Kidney (tissue), 14 donors: ENCODE results near the gene RBM3. TPM values are rescaled to one million over a fixed set of nuclear protein-coding genes. Genes with fewer than 3 reads are reported as not detected.
A peak's percentile ranks its signal among the peaks of the same experiment; 100 is the strongest.

Experiments
- DNase-seq, 5 donors: peaks; one replicate each; pipeline ENCODE4 v3.0.0-alpha.2; 2013 to 2020
- FAIRE-seq: peaks from 2 replicates; lab custom pipeline; 2012; peaks lifted over from hg19 to GRCh38; lab: Jason Lieb, UNC
- H3K27ac ChIP-seq, 2 donors: one replicate each; pipeline ENCODE4 v1.7.0; 2013; ENCODE audit warnings: low read depth in 2 of 2, low read length in 2 of 2, inconsistent platforms in 1 of 2
- H3K27me3 ChIP-seq: one replicate; pipeline ENCODE4 v1.7.1; 2013; ENCODE audit warnings: low read length, inconsistent platforms; ENCODE audit not compliant: control insufficient read depth, insufficient read depth
- H3K36me3 ChIP-seq, 3 donors: one replicate each; pipeline versions ENCODE4 v1.7.0 to v1.7.1; 2013; ENCODE audit warnings: low read length in 3 of 3, control low read depth in 1 of 3, inconsistent platforms in 1 of 3; ENCODE audit not compliant: insufficient read depth in 3 of 3, control insufficient read depth in 2 of 3
- H3K4me1 ChIP-seq, 3 donors: one replicate each; pipeline versions ENCODE4 v1.7.0 to v1.7.1; 2013; ENCODE audit warnings: low read length in 3 of 3, inconsistent platforms in 1 of 3, low read depth in 1 of 3; ENCODE audit not compliant: control insufficient read depth in 2 of 3, insufficient read depth in 2 of 3
- H3K4me3 ChIP-seq, 3 donors: one replicate each; pipeline versions ENCODE4 v1.7.0 to v1.8.1; 2013; ENCODE audit warnings: low read length in 3 of 3, control low read depth in 1 of 3, inconsistent platforms in 1 of 3
- H3K9ac ChIP-seq, 3 donors: one replicate each; pipeline versions ENCODE4 v1.7.0 to v1.7.1; 2013; ENCODE audit warnings: low read length in 3 of 3, control low read depth in 1 of 3, inconsistent platforms in 1 of 3
- H3K9me3 ChIP-seq, 3 donors: one replicate each; pipeline versions ENCODE4 v1.7.0 to v1.7.1; 2013; ENCODE audit warnings: low read length in 3 of 3, control low read depth in 1 of 3, inconsistent platforms in 1 of 3; ENCODE audit not compliant: control insufficient read depth in 2 of 3, insufficient read depth in 1 of 3
- CTCF ChIP-seq: IDR thresholded peaks from 3 replicates; pipeline ENCODE4 v1.5.1; 2012; ENCODE audit warnings: mild to moderate bottlenecking, moderate library complexity, borderline replicate concordance; ENCODE audit not compliant: insufficient read depth; ENCODE audit errors: extremely low read depth
- intact Hi-C: fragments of 100-400 bp; cut with DNase I; formaldehyde crosslinking; loops from one replicate; pipeline ENCODE4 v1.11.1; 2022
- polyA plus RNA-seq: library from polyadenylated mRNA; stranded (reverse); fragments of 350-450 nt; fragmentation: Illumina TruSeq; extraction: RNeasy Lipid Tissue Mini Kit (QIAGEN cat#74804); gene quantifications from one replicate; pipeline ENCODE4 v1.2.3, GENCODE V29; 2014; ENCODE audit warnings: low read depth, low replicate concordance; ENCODE audit not compliant: insufficient read depth
- total RNA-seq: library from RNA; stranded (reverse); fragmentation: NEBNext Ultra II Directional; extraction: Animal tissue kit (Norgen Biotek cat#: 25700); gene quantifications from one replicate; pipeline ENCODE4 v1.2.1, GENCODE V29; 2021
- donor health status: control.
- donor health status: control.
- donor health status: control.
- donor health status: control.
- donor health status: control.
- donor health status: DM: yes; HTN: yes; CAD: no.
- donor health status: Normal renal cell carcinoma (clear cell type).

Gene RBM3
- total and polyA plus RNA-seq, 2 donors from 2014 or later = 86.9 to 265 TPM

- Histone ChIP-seq H3K4me1 (no peaks in the 10 kb centered on the region), H3K9ac (no peak overlapping the region), H3K36me3 (no peaks in the 10 kb centered on the region), H3K9me3 (no peaks in the 10 kb centered on the region), H3K4me3 (peak overlapping the region in 1 of 3 donors; percentile 24), H3K27ac (peak overlapping the region in 1 of 2 donors; percentile 65), H3K27me3 (no peaks in the 10 kb centered on the region)
- DNase-seq = peak in 1 of 5 donors; percentile 65
- TF ChIP-seq CTCF = no peak
- intact Hi-C loops = no loop called here
- no peak for FAIRE-seq
Measured at GRCh38 chrX:48591255-48591791, 17.0 kb downstream of the RBM3 start.

- TF ChIP-seq CTCF = no peak
- no peaks in the 10 kb centered on the region for H3K27me3 ChIP-seq
- DNase-seq = peak in 1 of 5 donors; percentile 2
- intact Hi-C loops = no loop called here
- no peaks in the 10 kb centered on the region for H3K9me3 ChIP-seq
- H3K4me3 ChIP-seq = no peak overlapping the region
- H3K9ac ChIP-seq = no peak overlapping the region
- H3K27ac ChIP-seq = no peak overlapping the region
- no peaks in the 10 kb centered on the region for H3K36me3 ChIP-seq
- H3K4me1 ChIP-seq = no peaks in the 10 kb centered on the region
- FAIRE-seq = no peak
Measured at GRCh38 chrX:48592971-48593370, 18.7 kb downstream of the RBM3 start.

- intact Hi-C loops = no loop called here
- Histone ChIP-seq H3K36me3 (peaks cover 0 to 14% (median 14%) of the 10 kb centered on the region in 3 donors), H3K4me3 (no peak overlapping the region), H3K4me1 (peaks cover 0 to 4% (median 0%) of the 10 kb centered on the region in 3 donors), H3K27me3 (no peaks in the 10 kb centered on the region), H3K9ac (no peak overlapping the region), H3K27ac (no peak overlapping the region), H3K9me3 (no peaks in the 10 kb centered on the region)
- TF ChIP-seq CTCF = no peak
- no peak for FAIRE-seq
- DNase-seq = no peak
Measured at GRCh38 chrX:48595929-48596328, 21.6 kb downstream of the RBM3 start.
